ENCODE data around the gene C3orf70.

C3orf70 gene

GRCh38 chr3:185164428-185165217, 11.8 kb upstream of the C3orf70 start:
- Histone ChIP-seq H3K4me3 (ENCODE audit: low read length) (no peak overlapping the region), H2AK5ac (ENCODE audit: low read length) (no peak overlapping the region), H2BK5ac (ENCODE audit: low read length) (no peak overlapping the region), H3K9ac (ENCODE audit: low read length) (no peak overlapping the region), H3K36me3 (ENCODE audit: control insufficient read depth, insufficient read depth, low read length) (no peaks in the 10 kb centered on the region), H3K4me2 (ENCODE audit: low read length) (no peak overlapping the region), H3K18ac (ENCODE audit: low read length) (no peak overlapping the region), H3K79me1 (ENCODE audit: low read length) (no peaks in the 10 kb centered on the region), H3K23ac (ENCODE audit: low read length) (no peak overlapping the region), H3K56ac (ENCODE audit: low read length) (no peak overlapping the region), H3K4ac (ENCODE audit: low read depth, low read length) (no peak overlapping the region), H4K5ac (ENCODE audit: low read length) (no peak overlapping the region), H2BK15ac (replicated peaks; ENCODE audit: low read depth) (no peak overlapping the region), H3K27ac (ENCODE audit: low read depth, low read length) (no peak overlapping the region), H3K79me2 (ENCODE audit: control insufficient read depth, insufficient read depth, low read length) (no peaks in the 10 kb centered on the region), H3K4me1 (ENCODE audit: control insufficient read depth, low read depth, low read length) (no peaks in the 10 kb centered on the region), H2BK120ac (ENCODE audit: low read depth, low read length) (no peak overlapping the region), H4K8ac (ENCODE audit: low read depth, low read length) (no peak overlapping the region), H3K27me3 (ENCODE audit: insufficient read depth, low read length, poor library complexity) (no peaks in the 10 kb centered on the region)
- WGBS (ENCODE audit: extremely low coverage, insufficient coverage, low lambda C conversion rate) = no CpG with 5 or more reads among the region's 6 CpGs
- DNase-seq = no peak

GRCh38 chr3:185162634-185163033, 9.8 kb upstream of the C3orf70 start:
- H3K56ac ChIP-seq (ENCODE audit: low read length) = no peak overlapping the region
- H3K79me1 ChIP-seq (ENCODE audit: low read length) = no peaks in the 10 kb centered on the region
- H3K36me3 ChIP-seq (ENCODE audit: control insufficient read depth, insufficient read depth, low read length) = no peaks in the 10 kb centered on the region
- no peaks in the 10 kb centered on the region for H3K79me2 ChIP-seq (ENCODE audit: control insufficient read depth, insufficient read depth, low read length)
- no peak overlapping the region for H2BK5ac ChIP-seq (ENCODE audit: low read length)
- no peak overlapping the region for H3K4me3 ChIP-seq (ENCODE audit: low read length)
- no peaks in the 10 kb centered on the region for H3K4me1 ChIP-seq (ENCODE audit: control insufficient read depth, low read depth, low read length)
- H2BK120ac ChIP-seq (ENCODE audit: low read depth, low read length) = no peak overlapping the region
- no peak overlapping the region for H3K4me2 ChIP-seq (ENCODE audit: low read length)
- no peak overlapping the region for H2BK15ac ChIP-seq (replicated peaks; ENCODE audit: low read depth)
- no CpG with 5 or more reads among the region's 8 CpGs for WGBS (ENCODE audit: extremely low coverage, insufficient coverage, low lambda C conversion rate)
- H3K27me3 ChIP-seq (ENCODE audit: insufficient read depth, low read length, poor library complexity) = no peaks in the 10 kb centered on the region
- no peak for DNase-seq
- no peak overlapping the region for H4K8ac ChIP-seq (ENCODE audit: low read depth, low read length)
- H3K27ac ChIP-seq (ENCODE audit: low read depth, low read length) = no peak overlapping the region
- no peak overlapping the region for H4K5ac ChIP-seq (ENCODE audit: low read length)
- H3K4ac ChIP-seq (ENCODE audit: low read depth, low read length) = no peak overlapping the region
- no peak overlapping the region for H3K23ac ChIP-seq (ENCODE audit: low read length)
- no peak overlapping the region for H3K9ac ChIP-seq (ENCODE audit: low read length)
- H3K18ac ChIP-seq (ENCODE audit: low read length) = no peak overlapping the region
- no peak overlapping the region for H2AK5ac ChIP-seq (ENCODE audit: low read length)

GRCh38 chr3:185161761-185162160, 8.9 kb upstream of the C3orf70 start:
- Histone ChIP-seq H3K27ac (ENCODE audit: low read depth, low read length) (no peak overlapping the region), H3K27me3 (ENCODE audit: insufficient read depth, low read length, poor library complexity) (no peaks in the 10 kb centered on the region), H3K4me1 (ENCODE audit: control insufficient read depth, low read depth, low read length) (no peaks in the 10 kb centered on the region), H4K5ac (ENCODE audit: low read length) (no peak overlapping the region), H3K79me1 (ENCODE audit: low read length) (no peaks in the 10 kb centered on the region), H2BK15ac (replicated peaks; ENCODE audit: low read depth) (no peak overlapping the region), H2BK5ac (ENCODE audit: low read length) (no peak overlapping the region), H3K4me3 (ENCODE audit: low read length) (no peak overlapping the region), H2AK5ac (ENCODE audit: low read length) (no peak overlapping the region), H2BK120ac (ENCODE audit: low read depth, low read length) (no peak overlapping the region), H3K56ac (ENCODE audit: low read length) (no peak overlapping the region), H3K4me2 (ENCODE audit: low read length) (no peak overlapping the region), H3K18ac (ENCODE audit: low read length) (no peak overlapping the region), H3K4ac (ENCODE audit: low read depth, low read length) (no peak overlapping the region), H3K9ac (ENCODE audit: low read length) (no peak overlapping the region), H3K36me3 (ENCODE audit: control insufficient read depth, insufficient read depth, low read length) (no peaks in the 10 kb centered on the region), H3K23ac (ENCODE audit: low read length) (no peak overlapping the region), H4K8ac (ENCODE audit: low read depth, low read length) (no peak overlapping the region), H3K79me2 (ENCODE audit: control insufficient read depth, insufficient read depth, low read length) (no peaks in the 10 kb centered on the region)
- no peak for DNase-seq
- 100% methylated on average over 1 of the region's 5 CpGs for WGBS (ENCODE audit: extremely low coverage, insufficient coverage, low lambda C conversion rate)

- Histone ChIP-seq H3K4ac (ENCODE audit: low read depth, low read length) (no peak overlapping the region), H3K79me1 (ENCODE audit: low read length) (no peaks in the 10 kb centered on the region), H3K4me3 (ENCODE audit: low read length) (no peak overlapping the region), H2BK120ac (ENCODE audit: low read depth, low read length) (no peak overlapping the region), H2BK5ac (ENCODE audit: low read length) (no peak overlapping the region), H4K8ac (ENCODE audit: low read depth, low read length) (no peak overlapping the region), H3K23ac (ENCODE audit: low read length) (no peak overlapping the region), H3K4me2 (ENCODE audit: low read length) (no peak overlapping the region), H3K4me1 (ENCODE audit: control insufficient read depth, low read depth, low read length) (no peaks in the 10 kb centered on the region), H3K18ac (ENCODE audit: low read length) (no peak overlapping the region), H4K5ac (ENCODE audit: low read length) (no peak overlapping the region), H3K56ac (ENCODE audit: low read length) (no peak overlapping the region), H2AK5ac (ENCODE audit: low read length) (no peak overlapping the region), H3K9ac (ENCODE audit: low read length) (no peak overlapping the region), H2BK15ac (replicated peaks; ENCODE audit: low read depth) (no peak overlapping the region), H3K36me3 (ENCODE audit: control insufficient read depth, insufficient read depth, low read length) (no peaks in the 10 kb centered on the region), H3K79me2 (ENCODE audit: control insufficient read depth, insufficient read depth, low read length) (no peaks in the 10 kb centered on the region), H3K27me3 (ENCODE audit: insufficient read depth, low read length, poor library complexity) (no peaks in the 10 kb centered on the region), H3K27ac (ENCODE audit: low read depth, low read length) (no peak overlapping the region)
- WGBS (ENCODE audit: extremely low coverage, insufficient coverage, low lambda C conversion rate) = no CpG with 5 or more reads among the region's 3 CpGs
- no peak for DNase-seq
Observed at GRCh38 chr3:185157347-185157746, 4.5 kb upstream of the C3orf70 start.

- Histone ChIP-seq H3K18ac (ENCODE audit: low read length) (no peak overlapping the region), H2BK5ac (ENCODE audit: low read length) (no peak overlapping the region), H3K4me3 (ENCODE audit: low read length) (no peak overlapping the region), H3K4me1 (ENCODE audit: control insufficient read depth, low read depth, low read length) (no peaks in the 10 kb centered on the region), H3K79me2 (ENCODE audit: control insufficient read depth, insufficient read depth, low read length) (no peaks in the 10 kb centered on the region), H4K8ac (ENCODE audit: low read depth, low read length) (no peak overlapping the region), H3K23ac (ENCODE audit: low read length) (no peak overlapping the region), H3K79me1 (ENCODE audit: low read length) (no peaks in the 10 kb centered on the region), H3K36me3 (ENCODE audit: control insufficient read depth, insufficient read depth, low read length) (no peaks in the 10 kb centered on the region), H2AK5ac (ENCODE audit: low read length) (no peak overlapping the region), H2BK15ac (replicated peaks; ENCODE audit: low read depth) (no peak overlapping the region), H3K9ac (ENCODE audit: low read length) (no peak overlapping the region), H3K4me2 (ENCODE audit: low read length) (no peak overlapping the region), H3K27ac (ENCODE audit: low read depth, low read length) (no peak overlapping the region), H3K56ac (ENCODE audit: low read length) (no peak overlapping the region), H3K4ac (ENCODE audit: low read depth, low read length) (no peak overlapping the region), H2BK120ac (ENCODE audit: low read depth, low read length) (no peak overlapping the region), H4K5ac (ENCODE audit: low read length) (no peak overlapping the region), H3K27me3 (ENCODE audit: insufficient read depth, low read length, poor library complexity) (peaks cover 3% of the 10 kb centered on the region)
- no peak for DNase-seq
- 100% methylated on average over 1 of the region's 5 CpGs for WGBS (ENCODE audit: extremely low coverage, insufficient coverage, low lambda C conversion rate)
Observed at GRCh38 chr3:185155678-185156077, 2.8 kb upstream of the C3orf70 start.

Measured in mesendoderm (in vitro differentiated cells).